ENCODE measurements around the gene HNRNPAB.
A peak's percentile ranks its signal among the peaks of the same experiment; 100 is the strongest.
"Not testable (repeated sequence)": the region's sequence is repeated elsewhere in the genome, so short reads cannot be mapped to it uniquely, and the experiment has no call there.

The HNRNPAB gene

DNA sequence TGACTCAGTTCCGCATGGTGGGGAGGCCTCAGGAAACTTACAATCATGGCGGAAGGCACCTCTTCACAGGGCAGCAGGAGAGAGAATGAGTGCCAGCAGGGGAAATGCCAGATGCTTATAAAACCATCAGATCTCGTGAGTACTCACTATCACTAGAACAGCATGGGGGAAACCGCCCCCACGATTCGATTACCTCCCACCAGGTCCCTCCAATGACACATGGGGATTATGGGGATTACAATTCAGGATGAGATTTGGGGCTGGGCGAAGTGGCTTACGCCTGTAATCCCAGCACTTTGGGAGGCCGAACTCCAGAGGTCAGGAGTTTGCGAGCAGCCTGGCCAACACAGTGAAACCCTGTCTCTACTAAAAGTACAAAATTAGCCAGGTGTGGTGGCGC lies 6.2 kb upstream of the HNRNPAB start:
- not testable (repeated sequence) for DNase-seq

GRCh38 chr5:178198706-178199105 lies 5.6 kb upstream of the HNRNPAB start:
- DNase-seq = no peak

DNA sequence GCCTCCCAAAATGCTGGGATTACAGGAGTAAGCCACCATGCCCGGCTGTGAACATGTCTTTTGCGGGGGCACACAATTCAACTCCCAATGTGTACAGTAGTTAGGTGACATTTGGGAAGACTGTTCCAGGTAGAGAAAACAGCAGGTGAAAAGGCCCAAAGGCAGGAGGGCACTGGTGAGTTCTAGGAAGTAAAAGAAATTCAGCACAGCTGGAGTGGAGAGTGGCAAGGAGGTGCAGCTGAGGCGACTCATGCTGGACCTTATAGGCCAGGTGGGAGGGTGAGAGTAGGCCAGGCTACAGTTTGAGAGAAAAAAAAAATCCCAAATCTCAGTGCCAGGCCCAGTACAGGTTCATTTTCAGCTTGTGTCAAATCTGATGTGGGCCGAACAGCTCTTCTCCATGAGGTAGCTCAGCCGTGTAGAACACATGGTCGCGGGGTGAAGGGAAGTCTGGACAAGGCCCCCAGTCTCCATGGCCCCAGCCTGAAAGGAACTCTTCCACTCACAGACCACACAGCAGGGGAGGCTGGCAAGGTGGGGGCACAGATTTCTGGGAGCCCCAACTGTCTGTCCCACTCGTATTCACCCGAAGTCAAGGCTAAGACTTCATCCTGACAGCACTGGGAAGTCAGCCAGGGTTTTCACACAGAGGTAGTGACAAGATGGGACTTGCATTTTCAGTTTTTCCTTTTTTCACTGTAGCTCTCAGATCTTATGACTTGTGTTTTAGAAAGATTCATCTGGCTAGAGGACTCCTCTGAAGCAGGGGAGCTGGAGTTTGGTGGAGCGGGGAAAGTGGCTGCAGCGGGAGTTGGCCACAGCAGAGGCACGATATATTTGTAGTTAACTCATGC lies 4.5 kb upstream of the HNRNPAB start:
- no peak for DNase-seq

- no peak for DNase-seq
These were observed 3.0 kb upstream of the HNRNPAB start for GRCh38 chr5:178201221-178201926.

- no peak for DNase-seq
These were observed 2.5 kb upstream of the HNRNPAB start for GRCh38 chr5:178201927-178202235.

GRCh38 chr5:178202541-178202940 lies 1.8 kb upstream of the HNRNPAB start:
- no peak for DNase-seq

GRCh38 chr5:178203670-178204181 lies 607 bp upstream of the HNRNPAB start:
- peak; percentile 39 for DNase-seq

- peak; percentile 73 for DNase-seq
These were observed 809 bp downstream of the HNRNPAB start for GRCh38 chr5:178204935-178205748.

GRCh38 chr5:178205749-178206047 lies 1.4 kb downstream of the HNRNPAB start:
- DNase-seq = no peak

- DNase-seq = no peak
These were observed 2.1 kb downstream of the HNRNPAB start for GRCh38 chr5:178206166-178207101.

- no peak for DNase-seq
These were observed 3.0 kb downstream of the HNRNPAB start for GRCh38 chr5:178207183-178207916.

- DNase-seq = no peak
These were observed 3.6 kb downstream of the HNRNPAB start for GRCh38 chr5:178207917-178208280.

DNA sequence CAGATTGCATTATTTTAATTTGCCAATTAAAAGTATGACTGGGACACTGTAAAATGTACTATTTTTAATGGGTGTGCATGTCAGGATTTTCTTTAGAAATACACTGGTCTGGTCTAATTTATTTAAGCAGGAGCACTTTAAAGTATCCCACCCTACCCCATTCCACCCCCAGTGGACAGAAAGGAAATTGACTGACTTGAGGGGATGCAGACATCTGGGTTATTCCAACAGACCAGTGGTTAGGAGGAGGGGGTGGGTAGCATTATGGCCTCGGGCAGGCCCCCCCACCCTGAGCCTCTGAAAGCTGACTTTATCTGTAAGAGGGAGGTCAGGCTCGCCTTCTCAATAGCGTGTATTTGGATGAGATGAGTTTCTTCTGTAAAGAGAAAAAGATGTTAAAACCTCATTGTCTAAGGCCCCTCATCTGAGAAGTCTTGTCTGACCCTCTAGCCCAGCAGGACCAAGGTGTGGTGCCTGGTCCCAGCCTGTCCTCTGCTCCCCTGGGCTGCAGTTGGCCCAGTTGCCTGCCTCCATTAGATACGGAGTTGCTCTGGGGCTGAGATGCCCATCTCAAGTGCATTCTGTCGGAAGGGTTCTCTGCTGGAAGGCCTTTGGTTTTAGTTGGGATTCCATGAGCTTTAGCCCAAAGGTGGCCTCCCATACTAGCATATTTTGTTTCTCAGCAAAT lies 4.4 kb downstream of the HNRNPAB start:
- DNase-seq = no peak

- DNase-seq = no peak
These were observed 5.2 kb downstream of the HNRNPAB start for GRCh38 chr5:178209334-178210072.

DNA sequence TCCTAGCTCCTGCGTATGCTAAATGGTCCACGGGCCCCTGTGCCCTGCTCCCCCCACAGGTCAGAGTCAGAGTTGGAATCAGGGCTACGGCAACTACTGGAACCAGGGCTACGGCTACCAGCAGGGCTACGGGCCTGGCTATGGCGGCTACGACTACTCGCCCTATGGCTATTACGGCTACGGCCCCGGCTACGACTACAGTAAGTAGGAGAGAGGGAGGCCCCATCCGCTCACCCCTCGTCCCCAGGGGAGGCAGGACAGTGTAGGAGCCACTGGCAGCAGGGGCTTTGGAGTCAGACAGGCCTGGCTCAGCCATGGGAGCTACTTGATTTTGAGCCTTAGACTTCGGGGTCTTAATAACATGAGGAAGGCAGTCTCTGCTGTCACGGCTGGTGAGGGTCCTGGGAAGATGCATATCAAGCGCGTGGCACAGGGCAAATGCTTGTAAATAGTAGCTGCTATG lies 5.8 kb downstream of the HNRNPAB start:
- DNase-seq = no peak

GRCh38 chr5:178210686-178211085 lies 6.4 kb downstream of the HNRNPAB start:
- no peak for DNase-seq

- DNase-seq = no peak
These were observed 7.0 kb downstream of the HNRNPAB start for GRCh38 chr5:178211095-178212048.

DNA sequence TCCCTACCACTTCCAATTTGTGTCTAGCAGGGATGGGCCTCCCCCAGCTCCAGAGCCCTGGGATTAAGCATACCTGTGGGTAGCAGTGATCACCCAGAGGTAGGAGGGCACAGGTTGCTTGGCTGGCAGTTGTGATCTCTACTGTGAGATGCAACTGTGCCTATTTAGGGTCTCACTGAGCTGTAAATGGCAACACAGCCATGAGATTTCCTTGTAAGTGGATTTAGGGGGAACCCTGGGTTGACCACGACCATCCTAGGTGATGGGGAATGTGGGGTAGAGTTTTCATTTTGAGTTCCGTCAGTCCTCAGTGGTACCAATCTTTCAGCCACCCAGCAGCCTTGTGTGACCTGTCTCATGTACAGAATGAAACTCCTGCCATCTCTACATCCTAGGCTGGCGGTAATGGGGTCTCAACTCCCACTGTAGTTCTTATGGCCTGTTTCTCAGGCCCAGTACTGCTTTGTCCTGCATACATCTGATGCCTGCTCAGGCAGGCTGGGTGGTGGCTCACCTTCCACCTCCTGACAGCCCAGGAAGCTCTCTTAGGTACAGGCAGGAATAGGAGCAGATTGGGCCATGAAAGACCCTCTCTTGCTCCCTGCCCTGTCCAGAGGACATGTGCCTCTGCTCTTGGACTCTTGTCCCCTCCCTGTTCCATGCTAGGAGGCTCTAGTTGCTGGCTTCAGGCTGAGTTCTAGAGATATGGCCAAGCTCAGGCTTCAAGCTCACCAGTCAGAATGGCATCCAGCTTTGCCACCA lies 8.1 kb downstream of the HNRNPAB start:
- no peak for DNase-seq
